H1 (cell line): Measurements from ENCODE around the gene GET3. TPM values are rescaled to one million over a fixed set of nuclear protein-coding genes. Genes with fewer than 3 reads are reported as not detected.

Source experiments
- CTCF ChIA-PET: fragments of 300-600 bp; sonication (Branson Sonifier 250); formaldehyde crosslinking; loops from one replicate; lab custom pipeline; 2021; ENCODE audit not compliant: partially characterized antibody; lab: Charles Lee
- POLR2A ChIA-PET: fragments of 300-600 bp; sonication (Branson Sonifier 250); formaldehyde crosslinking; loops from one replicate; lab custom pipeline; 2021; ENCODE audit warnings: inconsistent platforms; ENCODE audit not compliant: partially characterized antibody; lab: Charles Lee
- DNase-seq, 2 experiments: peaks; one replicate each; pipeline versions ENCODE4 v3.0.0 to v3.0.0-alpha.2; 2010 to 2022; ENCODE audit warnings: low spot score in 2 of 2, low read depth in 1 of 2, mixed read lengths in 1 of 2
- FAIRE-seq: peaks from 2 replicates; lab custom pipeline; 2011; peaks lifted over from hg19 to GRCh38; lab: Jason Lieb, UNC
- H2AFZ ChIP-seq: 2 replicates; pipeline ENCODE4 v1.8.1; 2012; ENCODE audit warnings: low read length, inconsistent platforms
- H2AK5ac ChIP-seq: 2 replicates; pipeline ENCODE4 v1.6.1; 2013; ENCODE audit warnings: low read depth, low read length
- H2BK120ac ChIP-seq: replicated peaks from 2 replicates; pipeline ENCODE3; 2013; ENCODE audit warnings: low read depth, low read length, inconsistent platforms
- H2BK12ac ChIP-seq: 2 replicates; pipeline ENCODE4 v1.6.1; 2013; ENCODE audit warnings: low read depth, low read length
- H2BK15ac ChIP-seq: 2 replicates; pipeline ENCODE4 v1.6.1; 2013; ENCODE audit warnings: low read length
- H2BK20ac ChIP-seq: 2 replicates; pipeline ENCODE4 v1.6.1; 2013; ENCODE audit warnings: low read length
- H2BK5ac ChIP-seq: 2 replicates; pipeline ENCODE4 v1.6.1; 2013; ENCODE audit warnings: low read depth, low read length
- H3K14ac ChIP-seq: 2 replicates; pipeline ENCODE4 v1.6.1; 2013; ENCODE audit warnings: inconsistent platforms; ENCODE audit not compliant: insufficient read length
- H3K18ac ChIP-seq: 2 replicates; pipeline ENCODE4 v1.6.1; 2013; ENCODE audit warnings: low read length; ENCODE audit errors: extremely low read depth
- H3K23ac ChIP-seq: 2 replicates; pipeline ENCODE4 v1.6.1; 2013; ENCODE audit warnings: inconsistent platforms; ENCODE audit not compliant: insufficient read length
- H3K23me2 ChIP-seq: 2 replicates; pipeline ENCODE4 v1.6.1; 2013; ENCODE audit warnings: low read depth, low read length
- H3K27ac ChIP-seq: 2 replicates; pipeline ENCODE4 v1.6.1; 2011; ENCODE audit warnings: low read depth, low read length, inconsistent platforms
- H3K27me3 ChIP-seq, 4 experiments: replicated peaks in 1 of 4; 1 replicate in 1 of 4; 2 replicates in 3 of 4; pipeline versions ENCODE4 v1.6.1 to v1.8.1; 2011 to 2013; ENCODE audit warnings: low read length in 3 of 4, mild to moderate bottlenecking in 3 of 4, inconsistent platforms in 2 of 4, mixed read lengths in 2 of 4, moderate library complexity in 1 of 4; ENCODE audit not compliant: control insufficient read depth in 3 of 4, insufficient read depth in 3 of 4; ENCODE audit errors: extremely low read depth in 1 of 4
- H3K36me3 ChIP-seq, 4 experiments: 2 replicates each; pipeline versions ENCODE4 v1.6.1 to v1.8.1; 2011 to 2013; ENCODE audit warnings: mild to moderate bottlenecking in 4 of 4, low read length in 3 of 4, moderate library complexity in 2 of 4, control low read depth in 1 of 4, inconsistent platforms in 1 of 4; ENCODE audit not compliant: insufficient read depth in 4 of 4, control insufficient read depth in 2 of 4
- H3K4ac ChIP-seq: replicated peaks from 2 replicates; pipeline ENCODE3; 2013; ENCODE audit warnings: low read length, low read depth, mixed read lengths, inconsistent platforms; ENCODE audit not compliant: insufficient read length
- H3K4me1 ChIP-seq, 4 experiments: replicated peaks in 1 of 4; 1 replicate in 1 of 4; 2 replicates in 3 of 4; pipeline versions ENCODE4 v1.6.1 to v1.8.1; 2011 to 2013; ENCODE audit warnings: low read length in 3 of 4, inconsistent platforms in 2 of 4, mixed read lengths in 1 of 4; ENCODE audit not compliant: insufficient read depth in 4 of 4, control insufficient read depth in 3 of 4
- H3K4me2 ChIP-seq, 2 experiments: 2 replicates each; pipeline versions ENCODE4 v1.6.1 to v1.8.1; 2011 to 2013; ENCODE audit warnings: low read depth in 2 of 2, low read length in 2 of 2, control low read depth in 1 of 2, inconsistent platforms in 1 of 2, mild to moderate bottlenecking in 1 of 2; ENCODE audit not compliant: insufficient read depth in 1 of 2
- H3K4me3 ChIP-seq, 4 experiments: fragments of 200-600, 300-600 bp in 1 of 4; sonication (generic), shearing (Covaris generic), sonication (Bioruptor Twin) in 1 of 4; 2 replicates each; pipeline versions ENCODE4 v1.5.1 to v1.8.1; 2011 to 2016; ENCODE audit warnings: low read length in 4 of 4, low read depth in 3 of 4, control low read depth in 2 of 4, inconsistent platforms in 2 of 4, mild to moderate bottlenecking in 2 of 4, mixed read lengths in 1 of 4, moderate library complexity in 1 of 4; ENCODE audit not compliant: insufficient read depth in 2 of 4; ENCODE audit errors: extremely low read depth in 1 of 4
- H3K56ac ChIP-seq: replicated peaks from 2 replicates; pipeline ENCODE3; 2013; ENCODE audit warnings: low read depth, mild to moderate bottlenecking, mixed read lengths, low read length, inconsistent platforms; ENCODE audit not compliant: insufficient read length
- H3K79me1 ChIP-seq: 2 replicates; pipeline ENCODE4 v1.6.1; 2013; ENCODE audit warnings: low read depth, low read length, control low read depth
- H3K79me2 ChIP-seq, 2 experiments: 2 replicates each; pipeline versions ENCODE4 v1.6.1 to v1.8.1; 2012 to 2013; ENCODE audit warnings: low read length in 2 of 2, mild to moderate bottlenecking in 2 of 2, inconsistent platforms in 1 of 2; ENCODE audit not compliant: insufficient read depth in 2 of 2, control insufficient read depth in 1 of 2
- H3K9ac ChIP-seq, 4 experiments: replicated peaks in 1 of 4; 1 replicate in 1 of 4; 2 replicates in 3 of 4; pipeline versions ENCODE4 v1.6.1 to v1.8.1; 2011 to 2013; ENCODE audit warnings: low read depth in 3 of 4, low read length in 3 of 4, control low read depth in 2 of 4, mild to moderate bottlenecking in 2 of 4, moderate library complexity in 2 of 4, inconsistent platforms in 1 of 4; ENCODE audit errors: extremely low read depth in 1 of 4
- H3K9me3 ChIP-seq, 2 experiments: 2 replicates each; pipeline versions ENCODE4 v1.6.1 to v1.8.1; 2012 to 2013; ENCODE audit warnings: mild to moderate bottlenecking in 2 of 2, moderate library complexity in 2 of 2, control low read depth in 1 of 2, inconsistent platforms in 1 of 2, low read depth in 1 of 2, low read length in 1 of 2, mixed read lengths in 1 of 2; ENCODE audit not compliant: insufficient read depth in 2 of 2
- H4K20me1 ChIP-seq, 2 experiments: replicated peaks in 1 of 2; 2 replicates each; pipeline versions ENCODE3 to v1.8.1; 2011 to 2013; ENCODE audit warnings: inconsistent platforms in 2 of 2, low read length in 2 of 2, mild to moderate bottlenecking in 1 of 2; ENCODE audit not compliant: insufficient read depth in 2 of 2, control insufficient read depth in 1 of 2
- H4K5ac ChIP-seq: 2 replicates; pipeline ENCODE4 v1.6.1; 2013; ENCODE audit warnings: low read length, low read depth, mixed read lengths, inconsistent platforms; ENCODE audit not compliant: insufficient read length
- H4K8ac ChIP-seq: 2 replicates; pipeline ENCODE4 v1.8.0; 2013; ENCODE audit warnings: mild to moderate bottlenecking, moderate library complexity, low read length, inconsistent platforms; ENCODE audit not compliant: insufficient read depth; ENCODE audit errors: extremely low read depth
- H4K91ac ChIP-seq: replicated peaks from 2 replicates; pipeline ENCODE3; 2013; ENCODE audit warnings: low read length, mixed read lengths, inconsistent platforms; ENCODE audit not compliant: insufficient read length
- BACH1 ChIP-seq: IDR thresholded peaks from 2 replicates; pipeline ENCODE4 v1.6.1; 2012; ENCODE audit warnings: low read length, improper control_type of control experiment
- PHF8 ChIP-seq: fragments of 200-600 bp; sonication (generic); conservative IDR thresholded peaks from 2 replicates; pipeline ENCODE4 v1.7.1; 2012; ENCODE audit warnings: low read depth, mild to moderate bottlenecking, inconsistent platforms, low read length, moderate library complexity
- RFX5 ChIP-seq: IDR thresholded peaks from 2 replicates; pipeline ENCODE4 v1.6.1; 2011; ENCODE audit warnings: low read depth, low read length, improper control_type of control experiment, borderline replicate concordance
- SAP30 ChIP-seq: fragments of 300-600 bp; sonication (generic); IDR thresholded peaks from 2 replicates; pipeline ENCODE4 v1.7.1; 2012; ENCODE audit warnings: low read length, moderate library complexity, mild to moderate bottlenecking, inconsistent platforms; ENCODE audit not compliant: insufficient read depth, insufficient replicate concordance
- SIN3A ChIP-seq, 2 experiments: IDR thresholded peaks in 1 of 2; conservative IDR thresholded peaks in 1 of 2; 2 replicates each; pipeline ENCODE4 v1.6.1; 2011 to 2012; ENCODE audit warnings: low read length in 2 of 2, improper control_type of control experiment in 1 of 2, low read depth in 1 of 2, mild to moderate bottlenecking in 1 of 2
- SP4 ChIP-seq: IDR thresholded peaks from 2 replicates; pipeline ENCODE4 v1.6.1; 2012; ENCODE audit warnings: low read length, inconsistent platforms
- WGBS, 2 experiments: shearing (Covaris generic) in 1 of 2; methylation state at CpG; one replicate each; pipeline versions ENCODE4 v1.1.6 to v1.1.7; 2013 to 2015; ENCODE audit warnings: low lambda C conversion rate in 2 of 2, mixed read lengths in 2 of 2, inconsistent platforms in 1 of 2, low coverage in 1 of 2, missing lambda C conversion rate in 1 of 2; ENCODE audit not compliant: insufficient replicate concordance in 2 of 2, insufficient coverage in 1 of 2, insufficient read length in 1 of 2; ENCODE audit errors: extremely low coverage in 1 of 2, missing lambda C conversion rate in 1 of 2; 5-methylcytosine and 5-hydroxymethylcytosine counted together
- polyA plus RNA-seq, 7 experiments: library from polyadenylated mRNA; depleted of rRNA in 3 of 7; stranded (reverse) in 5 of 7; unstranded in 2 of 7; fragments of >200 nt in 5 of 7; fragments of 200-250 nt in 2 of 7; gene quantifications; 1 replicate in 5 of 7; 2 replicates in 1 of 7; 4 replicates in 1 of 7; pipeline versions ENCODE4 v1.2.1 to v1.2.3, GENCODE V29; 2011 to 2013; ENCODE audit warnings: missing spikeins in 2 of 7, mixed read lengths in 2 of 7
- total RNA-seq: library from RNA; stranded (reverse); fragmentation: NEBNext Ultra II Directional; extraction: Animal tissue kit (Norgen Biotek cat#: 25700); gene quantifications from 2 replicates; pipeline ENCODE4 v1.2.1, GENCODE V29; 2021
- TF ChIP-seq, protein P1 (sequence below): IDR thresholded peaks from 2 replicates; pipeline ENCODE4 v1.6.1; 2012; ENCODE audit warnings: low read length, inconsistent platforms

Gene GET3
- total and polyA plus RNA-seq, 2 of the 8 experiments (the other 6 are each of a cell fraction or from before 2014, with no cell fraction given) = 105 to 297 TPM

DNA sequence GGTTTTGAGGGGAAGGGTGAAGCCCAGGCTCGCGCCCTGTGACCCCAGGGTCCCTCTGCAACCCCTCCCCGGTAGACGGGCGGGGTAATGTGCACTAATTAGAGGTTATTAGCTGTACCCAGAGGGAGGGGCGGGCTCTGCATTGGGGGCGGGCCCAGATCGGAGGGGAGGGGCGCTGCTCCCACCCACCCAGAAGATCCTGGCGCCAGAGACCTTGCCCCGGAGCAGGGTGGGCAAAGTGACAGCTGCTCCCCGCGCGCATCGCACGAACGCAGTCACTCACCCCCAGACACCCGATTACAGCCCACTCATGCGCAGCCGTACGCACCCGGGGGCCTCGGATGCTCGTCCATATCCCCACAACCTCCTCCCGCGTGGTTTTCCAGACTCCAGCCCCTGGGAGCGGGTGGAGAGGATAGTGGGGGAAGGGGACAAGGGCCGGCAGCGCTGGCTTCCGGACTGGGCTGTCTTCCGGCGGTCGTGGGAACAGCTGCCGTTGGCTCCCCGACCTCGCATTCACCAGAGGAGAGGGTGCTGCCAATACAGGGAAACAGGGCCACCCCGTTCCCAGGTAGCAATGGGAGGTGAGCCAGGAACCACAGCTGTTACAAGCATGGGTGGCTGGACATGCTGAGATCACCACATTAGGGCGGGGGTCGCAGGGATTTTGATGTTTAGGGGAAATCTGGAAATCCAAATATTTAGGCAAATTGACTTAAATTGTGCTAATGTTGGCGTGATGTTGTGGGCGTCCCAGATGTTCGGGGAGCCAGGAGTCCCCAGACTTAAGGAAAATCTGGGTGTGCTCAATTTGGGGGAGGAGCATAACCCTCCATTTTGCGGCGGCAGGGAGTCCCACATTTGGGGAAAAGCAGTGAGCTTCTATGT is 41.0 kb downstream of the GET3 start:
- Histone ChIP-seq H4K8ac (peak overlapping the region; percentile 88), H3K27me3 (no peaks in the 10 kb centered on the region), H3K23ac (no peak overlapping the region), H3K36me3 (no peaks in the 10 kb centered on the region), H2AK5ac (no peak overlapping the region), H2BK15ac (peak overlapping the region; percentile 31; the same call in 1 of the 2 replicates), H2BK5ac (peak overlapping the region; percentile 85), H3K9ac (peak overlapping the region in 2 of 4 experiments; percentile 31 to 38; a peak in 3 of 7 replicates), H3K18ac (peak overlapping the region; percentile 94), H3K79me2 (no peaks in the 10 kb centered on the region), H2AFZ (no peak overlapping the region), H2BK120ac (no peak overlapping the region), H4K5ac (peak overlapping the region; percentile 72), H3K14ac (no peak overlapping the region), H3K4ac (peak overlapping the region; percentile 95), H2BK12ac (peak overlapping the region; percentile 75; the same call in 1 of the 2 replicates), H3K79me1 (no peaks in the 10 kb centered on the region), H3K4me3 (peak overlapping the region; percentile 40 to 69 (median 62)), H3K4me1 (peaks cover 0 to 25% (median 17%) of the 10 kb centered on the region in 4 experiments; a peak in 6 of 7 replicates), H3K23me2 (peaks cover 27% of the 10 kb centered on the region; the same call in 1 of the 2 replicates), H3K27ac (0 out of 2 replicates have a peak overlapping the region, but pooled peaks have one; percentile 22), H3K4me2 (peak overlapping the region; percentile 93 to 94), H3K9me3 (no peaks in the 10 kb centered on the region), H3K56ac (peak overlapping the region; percentile 70), H2BK20ac (no peak overlapping the region), H4K91ac (peak overlapping the region; percentile 75), H4K20me1 (no peaks in the 10 kb centered on the region)
- peak; percentile 40; the same call in 1 of the 2 replicates for TF ChIP-seq BACH1
- TF ChIP-seq SP4 = no peak
- TF ChIP-seq PHF8 = 0 out of 2 replicates have a peak, but pooled peaks have one; percentile 26
- TF ChIP-seq SAP30 = peak; percentile 86
- TF ChIP-seq RFX5 = no peak
- TF ChIP-seq SIN3A (conservative IDR thresholded peaks at IDR 0.05 in 1 of 2, IDR thresholded peaks at IDR 0.05 in 1 of 2; ENCODE audit: low read depth in 1 of 2, low read length in 2 of 2) = peak; percentile 25 to 27; a peak in 2 of 4 replicates
- TF ChIP-seq, protein P1, sequence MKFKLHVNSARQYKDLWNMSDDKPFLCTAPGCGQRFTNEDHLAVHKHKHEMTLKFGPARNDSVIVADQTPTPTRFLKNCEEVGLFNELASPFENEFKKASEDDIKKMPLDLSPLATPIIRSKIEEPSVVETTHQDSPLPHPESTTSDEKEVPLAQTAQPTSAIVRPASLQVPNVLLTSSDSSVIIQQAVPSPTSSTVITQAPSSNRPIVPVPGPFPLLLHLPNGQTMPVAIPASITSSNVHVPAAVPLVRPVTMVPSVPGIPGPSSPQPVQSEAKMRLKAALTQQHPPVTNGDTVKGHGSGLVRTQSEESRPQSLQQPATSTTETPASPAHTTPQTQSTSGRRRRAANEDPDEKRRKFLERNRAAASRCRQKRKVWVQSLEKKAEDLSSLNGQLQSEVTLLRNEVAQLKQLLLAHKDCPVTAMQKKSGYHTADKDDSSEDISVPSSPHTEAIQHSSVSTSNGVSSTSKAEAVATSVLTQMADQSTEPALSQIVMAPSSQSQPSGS = no peak
- ChIA-PET POLR2A (interaction anchor here (0.9 to 16.6 kb wide), 15 partner anchors 10 to 155 kb away, joined by 3 to 317 read pairs (median 5); partner anchors contain the start of genes FARSA, GCDH, GET3 and JUNB), CTCF (interaction anchor here (0.6 to 11.2 kb wide), 22 partner anchors 9 to 333 kb away, joined by 3 to 277 read pairs (median 4); partner anchors contain the start of genes GET3, JUNB, RNASEH2A and RTBDN)
- FAIRE-seq (no peak), DNase-seq (peak in 1 of 2 experiments; percentile 76)
- 6% methylated on average over 29 of the region's 44 CpGs; no CpG with 5 or more reads in 1 of the 2 experiments for WGBS, 2 experiments
